CD4-positive, alpha-beta T cell (primary cell): Measurements from ENCODE around the gene ITSN2. TPM values are rescaled to one million over a fixed set of nuclear protein-coding genes. Genes with fewer than 3 reads are reported as not detected.

Source experiments
- ATAC-seq: fragments of 200-7000 bp; cut with Tn5 transposase; one replicate; pipeline ENCODE4 v1.10.0; 2022; ENCODE audit warnings: mild to moderate bottlenecking; ENCODE audit not compliant: poor library complexity
- CTCF ChIA-PET: fragments of 350-600 bp; sonication (Branson Sonifier 250); formaldehyde crosslinking; loops from one replicate; lab custom pipeline; 2021; ENCODE audit warnings: antibody characterized with exemption, inconsistent platforms; lab: Charles Lee
- POLR2A ChIA-PET: fragments of 350-600 bp; sonication (Branson Sonifier 250); formaldehyde crosslinking; loops from one replicate; lab custom pipeline; 2021; ENCODE audit warnings: antibody characterized with exemption, inconsistent platforms; lab: Charles Lee
- DNase-seq, 14 experiments: peaks; one replicate each; pipeline ENCODE4 v3.0.0-alpha.2; 2013 to 2020; ENCODE audit warnings: mixed read lengths in 2 of 14
- H3K27ac ChIP-seq, 2 donors: one replicate each; pipeline versions ENCODE4 v1.5.1 to v1.7.0; 2013; ENCODE audit warnings: low read length in 2 of 2, low read depth in 1 of 2, mild to moderate bottlenecking in 1 of 2
- H3K27me3 ChIP-seq, 2 experiments: 1 replicate in 1 of 2; 2 replicates in 1 of 2; pipeline versions ENCODE4 v1.6.1 to v1.7.0; 2013; ENCODE audit warnings: low read length in 2 of 2, control low read depth in 1 of 2, mild to moderate bottlenecking in 1 of 2, moderate library complexity in 1 of 2; ENCODE audit not compliant: insufficient read depth in 2 of 2, control insufficient read depth in 1 of 2
- H3K36me3 ChIP-seq: one replicate; pipeline ENCODE4 v1.6.1; 2013; ENCODE audit warnings: low read length, control low read depth; ENCODE audit not compliant: insufficient read depth
- H3K4me1 ChIP-seq: one replicate; pipeline ENCODE4 v1.6.1; 2013; ENCODE audit warnings: low read length, control low read depth; ENCODE audit not compliant: insufficient read depth
- H3K4me3 ChIP-seq: one replicate; pipeline ENCODE4 v1.5.1; 2013; ENCODE audit warnings: mild to moderate bottlenecking, low read length, moderate library complexity
- H3K9me3 ChIP-seq, 2 experiments: 1 replicate in 1 of 2; 2 replicates in 1 of 2; pipeline versions ENCODE4 v1.6.1 to v1.7.0; 2013; ENCODE audit warnings: low read length in 2 of 2, mild to moderate bottlenecking in 2 of 2, control low read depth in 1 of 2, moderate library complexity in 1 of 2; ENCODE audit not compliant: control insufficient read depth in 1 of 2, insufficient read depth in 1 of 2
- H3K27ac Mint-ChIP-seq: one replicate; pipeline ENCODE4 v1.8.0; 2020; ENCODE audit warnings: mixed read lengths
- H3K27me3 Mint-ChIP-seq: one replicate; pipeline ENCODE4 v1.8.0; 2021; ENCODE audit warnings: mixed read lengths
- H3K36me3 Mint-ChIP-seq: one replicate; pipeline ENCODE4 v1.8.0; 2021; ENCODE audit warnings: low read depth, mixed read lengths
- H3K4me1 Mint-ChIP-seq: one replicate; pipeline ENCODE4 v1.8.0; 2021; ENCODE audit warnings: low read depth, mixed read lengths
- H3K4me3 Mint-ChIP-seq: one replicate; pipeline ENCODE4 v1.8.0; 2020; ENCODE audit warnings: mild to moderate bottlenecking, mixed read lengths
- H3K9me3 Mint-ChIP-seq: one replicate; pipeline ENCODE4 v1.8.0; 2020; ENCODE audit warnings: mixed read lengths
- CTCF ChIP-seq: fragments of 200-600 bp; IDR thresholded peaks from one replicate; pipeline ENCODE4 v1.8.0; 2022; ENCODE audit warnings: antibody characterized with exemption, mild to moderate bottlenecking
- intact Hi-C, 2 experiments: fragments of 100-400 bp; cut with DNase I in 1 of 2; cut with micrococcal nuclease in 1 of 2; formaldehyde crosslinking; loops; one replicate each; pipeline versions ENCODE4 v1.15.1 to v1.9.0; 2023 to 2025; cut with DNase I, micrococcal nuclease
- total RNA-seq, 174 experiments: library from RNA in 2 of 174; stranded (reverse) in 2 of 174; gene quantifications; one replicate each; pipeline ENCODE4 v1.2.3 and lab custom pipeline; 2021 to 2026

ITSN2 gene
- total RNA-seq, 2 experiments from 2014 or later, result 75.4 to 77.1 TPM

DNA sequence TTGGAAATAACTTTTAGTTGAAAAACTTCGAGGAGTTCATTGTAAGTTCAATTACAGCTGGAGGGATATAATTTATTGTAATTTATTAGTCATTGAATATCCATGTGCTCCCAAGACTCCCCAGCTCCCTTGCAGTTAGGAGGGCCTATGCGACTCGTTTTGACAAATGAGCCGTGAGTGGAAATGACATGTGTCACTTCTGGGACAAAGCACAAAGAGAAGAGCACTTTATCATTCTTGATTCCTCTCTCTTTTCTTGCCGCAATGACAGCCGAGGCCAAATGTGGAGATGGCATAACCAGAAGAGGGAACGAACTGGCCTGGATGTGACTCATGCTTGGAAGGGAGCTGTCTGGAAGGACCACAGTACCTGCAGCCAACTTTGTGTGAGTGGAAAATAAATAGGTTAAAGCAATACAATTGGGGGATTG is 44.2 kb upstream of the ITSN2 start:
- Mint-ChIP-seq H3K4me1 (no peaks in the 10 kb centered on the region), H3K27me3 (peaks cover 34% of the 10 kb centered on the region), H3K9me3 (no peaks in the 10 kb centered on the region), H3K4me3 (no peak overlapping the region), H3K27ac (no peak overlapping the region), H3K36me3 (no peaks in the 10 kb centered on the region)
- no peaks in the 10 kb centered on the region for H3K4me1 ChIP-seq
- DNase-seq (no peak), ATAC-seq (no peak)
- peaks cover 0 to 9% of the 10 kb centered on the region in 2 experiments for H3K9me3 ChIP-seq
- no peaks in the 10 kb centered on the region for H3K36me3 ChIP-seq
- H3K27me3 ChIP-seq, result peaks cover 0 to 7% of the 10 kb centered on the region in 2 experiments
- POLR2A ChIA-PET, result no interaction called here
- no peak overlapping the region for H3K4me3 ChIP-seq
- CTCF ChIA-PET, result no interaction called here
- intact Hi-C loops, result no loop called here
- no peak overlapping the region for H3K27ac ChIP-seq
- TF ChIP-seq CTCF, result no peak

GRCh38 chr2:24403832-24404212 is 43.5 kb upstream of the ITSN2 start:
- Mint-ChIP-seq H3K4me3 (no peak overlapping the region), H3K4me1 (no peaks in the 10 kb centered on the region), H3K27me3 (peaks cover 29% of the 10 kb centered on the region), H3K27ac (no peak overlapping the region), H3K36me3 (no peaks in the 10 kb centered on the region), H3K9me3 (no peaks in the 10 kb centered on the region)
- peaks cover 0 to 5% of the 10 kb centered on the region in 2 experiments for H3K27me3 ChIP-seq
- no peak for DNase-seq
- intact Hi-C loops, result no loop called here
- no peak overlapping the region for H3K4me3 ChIP-seq
- H3K36me3 ChIP-seq, result no peaks in the 10 kb centered on the region
- ChIA-PET CTCF (no interaction called here), POLR2A (no interaction called here)
- H3K27ac ChIP-seq, result no peak overlapping the region
- H3K4me1 ChIP-seq, result no peaks in the 10 kb centered on the region
- TF ChIP-seq CTCF, result no peak
- ATAC-seq, result no peak
- H3K9me3 ChIP-seq, result peaks cover 0 to 9% of the 10 kb centered on the region in 2 experiments

DNA sequence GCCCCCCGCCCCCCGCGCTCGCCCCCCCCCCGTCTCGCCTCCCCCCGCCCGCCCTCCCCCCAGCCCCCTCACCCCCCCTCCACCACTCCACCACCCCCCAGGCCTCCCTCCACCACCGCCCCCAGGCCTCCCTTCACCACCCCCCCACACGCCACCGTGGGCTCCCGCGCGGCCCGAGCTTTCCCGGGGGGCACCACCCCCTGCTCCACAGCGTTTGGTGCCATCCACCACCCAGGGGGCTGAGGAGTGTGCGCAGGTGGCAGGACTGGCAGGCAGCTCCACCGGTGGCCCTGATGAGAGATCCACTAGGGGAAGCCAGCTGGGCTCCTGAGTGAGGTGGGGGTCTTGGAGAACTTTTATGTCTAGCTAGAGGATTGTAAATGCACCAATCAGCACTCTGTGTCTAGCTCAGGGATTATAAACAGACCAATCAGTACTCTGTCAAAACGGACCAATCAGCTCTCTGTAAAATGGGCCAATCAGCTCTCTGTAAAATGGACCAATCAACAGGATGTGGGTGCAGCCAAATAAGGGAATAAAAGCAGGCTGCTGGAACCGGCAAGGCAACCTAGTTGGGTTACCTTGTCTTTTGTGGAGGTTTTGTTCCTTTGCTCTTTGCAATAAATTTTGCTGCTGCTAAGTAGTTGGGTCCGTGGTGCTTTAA is 43.0 kb upstream of the ITSN2 start:
- ATAC-seq, result peak; percentile 43
- CTCF ChIA-PET, result no interaction called here
- Mint-ChIP-seq H3K36me3 (no peaks in the 10 kb centered on the region), H3K27ac (no peak overlapping the region), H3K9me3 (no peaks in the 10 kb centered on the region), H3K4me3 (no peak overlapping the region), H3K4me1 (no peaks in the 10 kb centered on the region), H3K27me3 (peaks cover 27% of the 10 kb centered on the region)
- peak in 1 of 14 experiments; percentile 7 for DNase-seq
- POLR2A ChIA-PET, result no interaction called here
- no peak overlapping the region for H3K4me3 ChIP-seq
- intact Hi-C loops, result no loop called here
- no peaks in the 10 kb centered on the region for H3K36me3 ChIP-seq
- H3K9me3 ChIP-seq, result peaks cover 0 to 9% of the 10 kb centered on the region in 2 experiments
- H3K4me1 ChIP-seq, result no peaks in the 10 kb centered on the region
- H3K27me3 ChIP-seq, result no peaks in the 10 kb centered on the region
- TF ChIP-seq CTCF, result no peak
- no peak overlapping the region for H3K27ac ChIP-seq
